Heart left ventricle (tissue), 16 donors: ENCODE measurements around the gene MAGI2. TPM values are rescaled to one million over a fixed set of nuclear protein-coding genes. Genes with fewer than 3 reads are reported as not detected.

Experiments used
- ATAC-seq, 4 donors: fragments of 200-7000 bp; cut with Tn5 transposase; one replicate each; pipeline ENCODE4 v1.9.1; 2020 to 2022; ENCODE audit warnings: moderate library complexity in 4 of 4, mild to moderate bottlenecking in 3 of 4, moderate number of reproducible peaks in 1 of 4
- DNase-seq, 5 donors: peaks; one replicate each; pipeline ENCODE4 v3.0.0-alpha.2; 2020
- H3K27ac ChIP-seq, 12 donors: fragments of 200-600 bp; sonication (generic) in 4 of 12; one replicate each; pipeline versions ENCODE4 v1.5.0 to v1.8.0; 2016 to 2022; ENCODE audit warnings: mild to moderate bottlenecking in 2 of 12
- H3K27me3 ChIP-seq, 9 donors: fragments of 200-600 bp; sonication (generic) in 2 of 9; one replicate each; pipeline versions ENCODE4 v1.5.1 to v1.8.0; 2016 to 2022; ENCODE audit warnings: mild to moderate bottlenecking in 3 of 9
- H3K36me3 ChIP-seq, 9 donors: fragments of 200-600 bp; sonication (generic) in 2 of 9; one replicate each; pipeline versions ENCODE4 v1.5.0 to v1.8.0; 2018 to 2022; ENCODE audit warnings: mild to moderate bottlenecking in 2 of 9
- H3K4me1 ChIP-seq, 12 donors: fragments of 200-600 bp; sonication (generic) in 4 of 12; one replicate each; pipeline versions ENCODE4 v1.5.0 to v1.8.0; 2016 to 2022; ENCODE audit warnings: mild to moderate bottlenecking in 3 of 12
- H3K4me3 ChIP-seq, 12 donors: fragments of 200-600 bp; sonication (generic) in 4 of 12; one replicate each; pipeline versions ENCODE4 v1.5.0 to v1.8.0; 2017 to 2022; ENCODE audit warnings: mild to moderate bottlenecking in 9 of 12, moderate library complexity in 4 of 12
- H3K9me3 ChIP-seq, 12 donors: fragments of 200-600 bp; sonication (generic) in 4 of 12; one replicate each; pipeline versions ENCODE4 v1.5.0 to v1.8.0; 2016 to 2022; ENCODE audit warnings: mild to moderate bottlenecking in 1 of 12
- POLR2A ChIP-seq, 2 donors: fragments of 450-650 bp; IDR thresholded peaks; one replicate each; pipeline ENCODE4 v1.6.1; 2017; ENCODE audit warnings: antibody characterized with exemption in 2 of 2, mild to moderate bottlenecking in 2 of 2, moderate library complexity in 2 of 2
- WGBS, 4 donors: extraction: QIAGEN DNeasy Blood & Tissue Kit in 2 of 4; methylation state at CpG; one replicate each; pipeline versions ENCODE4 v1.1.5 to v1.1.7; 2013 to 2018; 5-methylcytosine and 5-hydroxymethylcytosine counted together
- intact Hi-C, 10 donors: fragments of 100-400 bp; cut with DNase I; formaldehyde crosslinking; loops; one replicate each; pipeline versions ENCODE4 v1.11.1 to v1.14.2; 2022
- polyA plus RNA-seq, 2 donors: library from polyadenylated mRNA; stranded (reverse); fragments of 200-250 nt; gene quantifications; one replicate each; pipeline ENCODE4 v1.2.3, GENCODE V29; 2013
- total RNA-seq, 9 donors: library from RNA; depleted of rRNA in 2 of 9; stranded (reverse); fragments of >200 nt in 2 of 9; fragmentation: NEBNext Ultra II Directional in 3 of 9; extraction: Animal tissue kit (Norgen Biotek cat#: 25700) in 3 of 9; gene quantifications; one replicate each; pipeline versions ENCODE4 v1.1.0 to v1.2.4, GENCODE V29; 2016 to 2023
- TF ChIP-seq, protein P1 (sequence below), 12 donors: fragments of 200-600 bp; sonication (generic) in 4 of 12; IDR thresholded peaks; one replicate each; pipeline versions ENCODE4 v1.5.0 to v1.8.0; 2018 to 2022; ENCODE audit warnings: antibody characterized with exemption in 12 of 12, mild to moderate bottlenecking in 5 of 12
- donor health status: ischemic (EF 13 %, LVEDD 7.1; RV severe dilation, severe dysfunction).
- donor health status: healthy with polysubstance abuse.
- donor health status: DM: no; HTN: yes; CAD: no.
- donor health status: DM: no; HTN: no; CAD: no.
- donor health status: ischemic (EF 25% LVEDD 6.9; RV normal size, moderate dysfunction).
- donor health status: ischemic (EF 25% LVEDD 5.7; RV mildly dilated, moderate dysfunction).
- donor health status: healthy.
- donor health status: DM: yes; HTN: yes; CAD: no.
- donor health status: ischemic (EF 35%, LVEDD 5.7; RV mildly dilated, moderate dysfunction).
- donor health status: nonischemic (EF 11% LVEDD 7.7; RV severe dilation, severe dysfunction).
- donor health status: DM: yes; HTN: yes; CAD: no.
- donor health status: PGD.
- donor health status: ischemic (EF 29% LVEDD 5.4; RV normal size, mild dysfunction).
- donor health status: nonischemic (EF 23%, LVEDD 6.1; RV moderate dilation, normal function).

MAGI2 gene
- total and polyA plus RNA-seq, 11 donors, result 1.1 to 6.8 (median 3.8) TPM

- TF ChIP-seq POLR2A (IDR thresholded peaks at IDR 0.05), result no peak
- TF ChIP-seq, protein P1, sequence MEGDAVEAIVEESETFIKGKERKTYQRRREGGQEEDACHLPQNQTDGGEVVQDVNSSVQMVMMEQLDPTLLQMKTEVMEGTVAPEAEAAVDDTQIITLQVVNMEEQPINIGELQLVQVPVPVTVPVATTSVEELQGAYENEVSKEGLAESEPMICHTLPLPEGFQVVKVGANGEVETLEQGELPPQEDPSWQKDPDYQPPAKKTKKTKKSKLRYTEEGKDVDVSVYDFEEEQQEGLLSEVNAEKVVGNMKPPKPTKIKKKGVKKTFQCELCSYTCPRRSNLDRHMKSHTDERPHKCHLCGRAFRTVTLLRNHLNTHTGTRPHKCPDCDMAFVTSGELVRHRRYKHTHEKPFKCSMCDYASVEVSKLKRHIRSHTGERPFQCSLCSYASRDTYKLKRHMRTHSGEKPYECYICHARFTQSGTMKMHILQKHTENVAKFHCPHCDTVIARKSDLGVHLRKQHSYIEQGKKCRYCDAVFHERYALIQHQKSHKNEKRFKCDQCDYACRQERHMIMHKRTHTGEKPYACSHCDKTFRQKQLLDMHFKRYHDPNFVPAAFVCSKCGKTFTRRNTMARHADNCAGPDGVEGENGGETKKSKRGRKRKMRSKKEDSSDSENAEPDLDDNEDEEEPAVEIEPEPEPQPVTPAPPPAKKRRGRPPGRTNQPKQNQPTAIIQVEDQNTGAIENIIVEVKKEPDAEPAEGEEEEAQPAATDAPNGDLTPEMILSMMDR (IDR thresholded peaks at IDR 0.05), result no peak
- intact Hi-C loops, result no loop called here
- 64 to 77% (median 72%) methylated on average over 1 of the region's 1 CpG for WGBS, 4 donors
Observed at GRCh38 chr7:79241288-79242060, 212.0 kb downstream of the MAGI2 start.

DNA sequence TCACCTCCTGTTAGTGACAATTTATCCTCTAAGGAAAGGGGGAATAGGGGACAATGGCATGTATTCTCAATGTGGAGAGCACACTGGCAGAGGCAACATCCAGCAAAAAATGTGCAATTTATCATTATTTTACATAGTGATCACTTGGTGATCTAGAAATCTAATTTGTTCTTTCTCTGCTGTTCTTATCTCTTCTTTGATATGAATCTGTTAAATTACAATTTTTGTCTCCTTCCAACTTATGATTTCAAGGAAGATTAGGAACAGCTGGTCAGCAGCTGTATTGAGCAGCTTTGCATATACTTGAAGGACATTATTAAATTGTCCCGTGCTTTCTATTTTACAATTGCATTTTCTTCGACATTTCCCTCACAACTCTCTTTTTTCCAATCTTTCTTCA is 213.1 kb downstream of the MAGI2 start:
- Histone ChIP-seq H3K27ac (no peak overlapping the region), H3K9me3 (no peaks in the 10 kb centered on the region), H3K4me3 (no peak overlapping the region), H3K27me3 (no peaks in the 10 kb centered on the region), H3K36me3 (no peaks in the 10 kb centered on the region), H3K4me1 (peaks cover 0 to 2% (median 0%) of the 10 kb centered on the region in 12 donors)
- DNase-seq (no peak), ATAC-seq (no peak)
- TF ChIP-seq, protein P1 (IDR thresholded peaks at IDR 0.05), result no peak
- no peak for TF ChIP-seq POLR2A (IDR thresholded peaks at IDR 0.05)
- intact Hi-C loops, result no loop called here
- 80 to 88% (median 85%) methylated on average over 2 of the region's 2 CpGs for WGBS, 4 donors

More at GRCh38 chr7:79241288-79242060, 212.0 kb downstream of the MAGI2 start:
- Histone ChIP-seq H3K27me3 (no peaks in the 10 kb centered on the region), H3K27ac (no peak overlapping the region), H3K9me3 (peaks cover 0 to 2% (median 0%) of the 10 kb centered on the region in 12 donors), H3K36me3 (no peaks in the 10 kb centered on the region), H3K4me3 (no peak overlapping the region), H3K4me1 (peaks cover 0 to 2% (median 0%) of the 10 kb centered on the region in 12 donors)
- DNase-seq, result no peak
- ATAC-seq, result no peak

DNA sequence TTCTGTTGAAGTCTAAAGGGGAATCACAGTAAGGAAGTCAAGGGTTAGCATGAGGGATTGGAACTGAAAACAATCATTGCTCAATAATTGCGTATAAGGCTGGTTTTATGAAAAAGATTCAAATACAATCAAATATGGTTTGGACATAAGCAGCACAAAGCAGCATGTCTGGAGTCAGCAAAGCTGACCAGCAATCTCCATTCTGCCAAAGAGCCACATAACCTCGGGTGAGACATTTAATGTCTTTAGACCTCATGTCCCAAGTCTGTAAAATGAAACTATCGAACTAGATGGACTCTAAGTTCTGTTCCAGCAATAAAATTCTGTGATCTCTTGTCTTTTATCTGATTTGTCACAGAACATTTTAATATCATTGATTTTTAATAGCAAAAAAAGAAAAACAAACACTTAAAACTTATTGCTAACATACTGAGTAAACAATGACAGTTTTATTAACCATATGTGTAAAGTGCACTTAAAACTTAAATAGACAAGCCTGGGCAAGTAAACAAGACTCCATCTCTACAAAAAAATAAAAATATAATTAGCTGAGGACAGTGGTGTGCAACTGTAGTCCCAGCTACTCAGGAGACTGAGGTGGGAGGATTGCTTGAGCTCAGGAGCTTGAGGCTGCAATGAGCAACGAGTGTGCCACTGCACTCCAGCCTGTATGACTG is 217.0 kb downstream of the MAGI2 start:
- TF ChIP-seq, protein P1 (IDR thresholded peaks at IDR 0.05), result no peak
- no peak for TF ChIP-seq POLR2A (IDR thresholded peaks at IDR 0.05)
- DNase-seq, result no peak
- no peak for ATAC-seq
- Histone ChIP-seq H3K27ac (no peak overlapping the region), H3K4me3 (no peak overlapping the region), H3K9me3 (no peaks in the 10 kb centered on the region), H3K36me3 (no peaks in the 10 kb centered on the region), H3K4me1 (peaks cover 0 to 2% (median 0%) of the 10 kb centered on the region in 12 donors), H3K27me3 (no peaks in the 10 kb centered on the region)
- intact Hi-C loops, result no loop called here
- WGBS, 4 donors, result 78 to 83% (median 81%) methylated on average over 4 of the region's 4 CpGs

DNA sequence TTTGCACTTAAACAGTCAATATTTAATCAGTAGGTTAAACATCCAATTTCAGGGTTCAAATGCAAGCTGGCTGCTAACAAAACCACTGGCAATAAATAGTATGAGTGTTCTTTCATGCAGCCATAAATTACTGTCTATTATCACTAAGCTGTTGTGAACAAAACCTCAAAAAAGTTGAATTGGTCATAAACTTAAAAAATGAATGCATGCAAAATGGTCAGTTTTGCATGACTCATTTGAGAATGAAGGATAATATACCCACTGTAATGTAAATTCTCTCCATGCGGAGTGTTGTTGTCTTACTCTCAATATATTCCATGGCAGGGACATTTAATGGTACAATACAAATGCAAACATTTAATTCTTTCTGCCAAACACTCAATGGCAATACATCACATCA is 226.4 kb downstream of the MAGI2 start:
- H3K4me1 ChIP-seq, result no peaks in the 10 kb centered on the region
- intact Hi-C loops, result no loop called here
- H3K9me3 ChIP-seq, result no peaks in the 10 kb centered on the region
- H3K27me3 ChIP-seq, result no peaks in the 10 kb centered on the region
- no peak for TF ChIP-seq POLR2A (IDR thresholded peaks at IDR 0.05)
- H3K36me3 ChIP-seq, result no peaks in the 10 kb centered on the region
- no peak overlapping the region for H3K27ac ChIP-seq
- H3K4me3 ChIP-seq, result no peak overlapping the region
- no peak for DNase-seq
- no peak for ATAC-seq
- WGBS, 4 donors, result 81 to 89% (median 88%) methylated on average over 1 of the region's 1 CpG
